ENCODE results near the gene ZAR1L. TPM values are rescaled to one million over a fixed set of nuclear protein-coding genes. Genes with fewer than 3 reads are reported as not detected.

Gene ZAR1L
- total RNA-seq, 1 experiment from 2014 or later, result not detected

- Histone ChIP-seq H2AFZ (ENCODE audit: low read length) (peak overlapping the region; percentile 69; the same call in 1 of the 2 replicates), H3F3A (ENCODE audit: low read length, unreplicated experiment) (no peaks in the 10 kb centered on the region), H3K27ac (ENCODE audit: low read length) (no peak overlapping the region), H3K9me2 (replicated peaks; ENCODE audit: low read length) (no peaks in the 10 kb centered on the region), H3K79me2 (ENCODE audit: low read length) (no peaks in the 10 kb centered on the region), H3K36me3 (ENCODE audit: low read depth, low read length) (no peaks in the 10 kb centered on the region), H3K4me3 (ENCODE audit: low read length) (peak overlapping the region; percentile 16; the same call in 1 of the 2 replicates), H3K9ac (ENCODE audit: low read length) (no peak overlapping the region), H3K4me1 (ENCODE audit: insufficient read depth, low read length) (peaks cover 12% of the 10 kb centered on the region; the same call in 1 of the 2 replicates), H3K4me2 (ENCODE audit: low read length) (peak overlapping the region; percentile 64), H3K9me3 (ENCODE audit: low read length) (no peaks in the 10 kb centered on the region), H3K27me3 (ENCODE audit: low read length) (no peaks in the 10 kb centered on the region), H4K20me1 (ENCODE audit: low read length) (no peaks in the 10 kb centered on the region)
- CTCF ChIA-PET, result no interaction called here
- ATAC-seq (no peak), DNase-seq (peak; percentile 9)
- BruUV-seq (replicated peaks), result no TSS peak
- intact Hi-C loops (cut with micrococcal nuclease), result no loop called here
- POLR2A ChIA-PET (ENCODE audit: unreplicated experiment), result no interaction called here
- TF ChIP-seq CTCF (conservative IDR thresholded peaks at IDR 0.05; ENCODE audit: low read depth, low read length) (no peak), EZH2phosphoT487 (IDR thresholded peaks at IDR 0.05; ENCODE audit: borderline replicate concordance, low read length) (no peak), EZH2 (IDR thresholded peaks at IDR 0.05; ENCODE audit: low read length, unreplicated experiment) (no peak)
Observed at GRCh38 chr13:32285633-32285965, 29.6 kb downstream of the ZAR1L start.

- H3K27ac ChIP-seq (ENCODE audit: low read length), result no peak overlapping the region
- peak overlapping the region; percentile 64 for H3K4me2 ChIP-seq (ENCODE audit: low read length)
- peak; percentile 33; the same call in 1 of the 2 replicates for ATAC-seq
- H3K9ac ChIP-seq (ENCODE audit: low read length), result no peak overlapping the region
- H3K27me3 ChIP-seq (ENCODE audit: low read length), result no peaks in the 10 kb centered on the region
- H3K4me3 ChIP-seq (ENCODE audit: low read length), result peak overlapping the region; percentile 16; the same call in 1 of the 2 replicates
- no peak for TF ChIP-seq EZH2phosphoT487 (IDR thresholded peaks at IDR 0.05; ENCODE audit: borderline replicate concordance, low read length)
- no peak for TF ChIP-seq CTCF (conservative IDR thresholded peaks at IDR 0.05; ENCODE audit: low read depth, low read length)
- intact Hi-C loops (cut with micrococcal nuclease), result no loop called here
- H3K9me3 ChIP-seq (ENCODE audit: low read length), result no peaks in the 10 kb centered on the region
- ChIA-PET CTCF (no interaction called here), POLR2A (ENCODE audit: unreplicated experiment) (no interaction called here)
- no peaks in the 10 kb centered on the region for H3K36me3 ChIP-seq (ENCODE audit: low read depth, low read length)
- no peaks in the 10 kb centered on the region for H3K79me2 ChIP-seq (ENCODE audit: low read length)
- no peaks in the 10 kb centered on the region for H3K9me2 ChIP-seq (replicated peaks; ENCODE audit: low read length)
- H3K4me1 ChIP-seq (ENCODE audit: insufficient read depth, low read length), result peaks cover 12% of the 10 kb centered on the region; the same call in 1 of the 2 replicates
- BruUV-seq (replicated peaks), result no TSS peak
- no peaks in the 10 kb centered on the region for H4K20me1 ChIP-seq (ENCODE audit: low read length)
- peak overlapping the region; percentile 69; the same call in 1 of the 2 replicates for H2AFZ ChIP-seq (ENCODE audit: low read length)
- no peaks in the 10 kb centered on the region for H3F3A ChIP-seq (ENCODE audit: low read length, unreplicated experiment)
- peak; percentile 82 for DNase-seq
Observed at GRCh38 chr13:32284927-32285632, 30.1 kb downstream of the ZAR1L start.

GRCh38 chr13:32282096-32282711, 33.0 kb downstream of the ZAR1L start:
- no peak for ATAC-seq
- no TSS peak for BruUV-seq (replicated peaks)
- no peaks in the 10 kb centered on the region for H4K20me1 ChIP-seq (ENCODE audit: low read length)
- TF ChIP-seq EZH2 (IDR thresholded peaks at IDR 0.05; ENCODE audit: low read length, unreplicated experiment) (no peak), EZH2phosphoT487 (IDR thresholded peaks at IDR 0.05; ENCODE audit: borderline replicate concordance, low read length) (no peak), CTCF (conservative IDR thresholded peaks at IDR 0.05; ENCODE audit: low read depth, low read length) (no peak)
- H3K27ac ChIP-seq (ENCODE audit: low read length), result no peak overlapping the region
- no peaks in the 10 kb centered on the region for H3F3A ChIP-seq (ENCODE audit: low read length, unreplicated experiment)
- no peaks in the 10 kb centered on the region for H3K36me3 ChIP-seq (ENCODE audit: low read depth, low read length)
- no peak overlapping the region for H3K4me2 ChIP-seq (ENCODE audit: low read length)
- no peak overlapping the region for H3K9ac ChIP-seq (ENCODE audit: low read length)
- intact Hi-C loops (cut with micrococcal nuclease), result no loop called here
- no peak overlapping the region for H3K4me3 ChIP-seq (ENCODE audit: low read length)
- CTCF ChIA-PET, result no interaction called here
- no peaks in the 10 kb centered on the region for H3K79me2 ChIP-seq (ENCODE audit: low read length)
- no peaks in the 10 kb centered on the region for H3K27me3 ChIP-seq (ENCODE audit: low read length)
- H3K9me2 ChIP-seq (replicated peaks; ENCODE audit: low read length), result no peaks in the 10 kb centered on the region
- peaks cover 12% of the 10 kb centered on the region; the same call in 1 of the 2 replicates for H3K4me1 ChIP-seq (ENCODE audit: insufficient read depth, low read length)
- no peak for DNase-seq
- no peak overlapping the region for H2AFZ ChIP-seq (ENCODE audit: low read length)
- no peaks in the 10 kb centered on the region for H3K9me3 ChIP-seq (ENCODE audit: low read length)
- POLR2A ChIA-PET (ENCODE audit: unreplicated experiment), result no interaction called here

Measured in PC-3 (cell line).